Endothelial cell of hepatic sinusoid (primary cell): ENCODE data around the gene DHRS3.
"Not testable (repeated sequence)": the region's sequence is repeated elsewhere in the genome, so short reads cannot be mapped to it uniquely, and the experiment has no call there.

Source experiments
- in situ Hi-C: cut with HindIII; loops from 2 replicates; pipeline ENCODE4 v1.10.0; 2017; ENCODE audit warnings: low sequenced_read_pairs

DHRS3 gene

DNA sequence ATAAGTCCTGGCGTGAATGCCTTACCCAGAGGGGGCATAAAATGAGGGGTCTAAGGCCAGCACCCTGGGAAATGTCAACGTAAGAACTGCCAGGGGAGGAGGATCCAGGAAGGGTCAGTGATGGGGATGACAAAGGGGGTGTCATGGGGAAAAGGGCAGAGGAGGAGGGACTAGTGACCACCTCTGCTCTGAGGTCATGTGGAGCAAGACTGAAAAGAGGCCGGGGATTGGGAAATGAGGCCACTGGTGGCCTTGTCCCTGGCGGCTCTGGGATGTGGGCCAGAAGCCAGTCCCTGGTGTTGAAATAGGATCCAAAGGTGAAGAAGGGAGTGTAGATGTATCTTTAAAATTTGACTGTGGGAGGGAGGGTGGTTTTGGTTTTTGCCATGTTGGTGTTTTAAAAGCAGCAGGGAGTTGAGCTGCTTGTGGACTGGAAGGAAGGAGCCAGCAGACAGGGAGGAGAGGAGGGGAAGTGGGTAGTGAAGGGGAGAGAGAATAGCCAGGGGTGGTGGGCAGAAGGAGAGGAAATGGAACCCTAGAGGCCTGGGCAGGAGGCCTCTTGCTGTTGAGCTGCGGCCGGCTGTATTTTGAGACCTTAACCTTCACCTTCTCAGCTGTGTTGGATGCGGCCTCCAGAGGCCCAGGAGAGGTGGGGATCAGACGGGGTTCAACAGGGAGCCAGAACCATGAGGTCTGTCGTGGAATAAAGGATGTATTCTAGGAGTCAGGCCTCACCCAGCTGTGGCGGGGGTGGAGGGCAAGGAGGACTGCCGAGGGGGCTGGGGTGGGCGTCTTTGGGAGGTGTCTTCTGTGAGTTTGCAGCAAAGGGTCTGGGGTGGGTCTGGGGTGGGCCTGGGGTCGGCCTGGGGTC lies 92.5 kb downstream of the DHRS3 start:
- in situ Hi-C loops: no loop called here

DNA sequence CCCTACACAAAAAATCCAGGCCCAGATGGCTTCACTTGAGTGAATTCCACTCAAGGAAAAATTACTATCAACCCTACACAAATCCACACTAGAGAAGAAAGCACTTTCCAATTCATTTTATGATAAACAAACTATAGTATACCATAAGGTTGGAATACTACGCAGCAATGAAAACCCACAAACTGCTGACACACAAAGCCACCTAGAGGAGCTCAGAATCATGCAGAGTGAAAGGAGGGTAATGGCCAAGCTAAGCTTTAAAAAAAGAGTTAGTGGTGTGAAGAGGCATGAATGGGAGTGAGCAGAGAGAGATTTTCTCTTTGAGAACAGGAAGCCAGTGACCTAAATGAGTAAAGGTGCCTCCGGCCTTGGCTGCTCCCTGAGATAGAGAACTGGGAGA lies 93.7 kb downstream of the DHRS3 start:
- in situ Hi-C loops: no loop called here

GRCh38 chr1:12522780-12523179 lies 95.2 kb downstream of the DHRS3 start:
- in situ Hi-C loops: not testable (repeated sequence)

GRCh38 chr1:12521096-12521495 lies 96.9 kb downstream of the DHRS3 start:
- in situ Hi-C loops: no loop called here

GRCh38 chr1:12519693-12520364 lies 98.2 kb downstream of the DHRS3 start:
- in situ Hi-C loops: loop anchor here (5.0 kb wide), 1 partner anchor 47 kb away; no protein-coding TSS in a partner anchor

GRCh38 chr1:12518931-12519692 lies 98.9 kb downstream of the DHRS3 start:
- in situ Hi-C loops: loop anchor here (5.0 kb wide), 1 partner anchor 48 kb away; no protein-coding TSS in a partner anchor
